Body of pancreas (tissue), 4 donors: ENCODE results near the gene PRM2.

Experiments
- CTCF ChIP-seq, 7 experiments: fragments of 450-650 bp in 4 of 7; fragments of 200-600 bp in 3 of 7; sonication (generic) in 3 of 7; IDR thresholded peaks; one replicate each; pipeline ENCODE4 v1.5.1; 2016 to 2019; ENCODE audit warnings: antibody characterized with exemption in 7 of 7
- POLR2A ChIP-seq, 3 donors: fragments of 450-650 bp; IDR thresholded peaks; one replicate each; pipeline ENCODE4 v1.6.1; 2016; ENCODE audit warnings: antibody characterized with exemption in 3 of 3, mild to moderate bottlenecking in 2 of 3

DNA sequence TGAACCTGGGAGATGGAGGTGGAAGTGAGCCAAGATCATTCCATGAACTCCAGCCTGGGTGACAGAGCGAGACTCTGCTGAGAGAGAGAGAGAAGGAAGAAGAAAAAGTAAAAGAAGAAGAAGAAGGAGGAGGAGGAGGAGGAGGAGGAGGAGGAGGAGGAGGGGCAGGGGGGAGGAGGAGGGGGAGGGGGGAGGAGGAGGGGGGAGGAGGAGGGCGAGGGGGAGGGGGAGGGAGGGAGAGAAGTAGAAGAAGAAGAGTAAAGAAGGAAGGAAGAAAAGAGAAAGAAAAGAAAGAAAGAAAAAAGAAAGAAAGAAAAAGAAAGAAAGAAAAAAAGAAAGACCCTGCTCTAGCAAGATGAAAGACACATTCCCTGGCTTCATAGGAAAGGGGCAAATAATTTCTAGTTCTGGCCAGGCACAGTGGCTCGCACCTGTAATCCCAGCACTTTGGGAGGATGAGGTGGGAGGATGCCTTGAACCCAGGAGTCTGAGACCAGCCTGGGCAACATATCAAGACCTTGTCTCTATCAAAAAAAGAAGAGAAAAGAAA, 43.9 kb downstream of the PRM2 start:
- TF ChIP-seq CTCF (IDR thresholded peaks at IDR 0.05) (no peak), POLR2A (IDR thresholded peaks at IDR 0.05) (no peak)
